Measurements from ENCODE around the gene EEF1E1.

DNA sequence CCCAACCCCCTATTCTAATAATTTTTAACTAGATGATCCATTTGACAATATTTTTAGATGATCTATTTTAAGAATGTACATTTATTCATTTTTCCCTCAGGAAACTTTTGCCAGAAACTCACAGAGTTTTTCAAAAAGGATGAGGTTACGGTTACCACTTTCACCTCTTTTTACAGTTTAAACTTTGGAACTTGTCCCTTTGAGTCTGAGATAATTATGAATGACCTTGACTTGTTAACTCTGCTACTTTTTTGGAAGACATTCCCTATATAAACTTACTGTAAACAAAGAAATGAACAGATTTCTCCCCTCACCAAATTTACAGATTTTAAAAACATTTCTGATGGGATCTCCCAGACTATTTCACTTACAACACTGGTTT lies 19.8 kb downstream of the EEF1E1 start:
- no peak for TF ChIP-seq RXRA (IDR thresholded peaks at IDR 0.05)
- no peak for TF ChIP-seq EGR1 (IDR thresholded peaks at IDR 0.05; ENCODE audit: low read depth in 2 of 2)
- TF ChIP-seq, protein P1, sequence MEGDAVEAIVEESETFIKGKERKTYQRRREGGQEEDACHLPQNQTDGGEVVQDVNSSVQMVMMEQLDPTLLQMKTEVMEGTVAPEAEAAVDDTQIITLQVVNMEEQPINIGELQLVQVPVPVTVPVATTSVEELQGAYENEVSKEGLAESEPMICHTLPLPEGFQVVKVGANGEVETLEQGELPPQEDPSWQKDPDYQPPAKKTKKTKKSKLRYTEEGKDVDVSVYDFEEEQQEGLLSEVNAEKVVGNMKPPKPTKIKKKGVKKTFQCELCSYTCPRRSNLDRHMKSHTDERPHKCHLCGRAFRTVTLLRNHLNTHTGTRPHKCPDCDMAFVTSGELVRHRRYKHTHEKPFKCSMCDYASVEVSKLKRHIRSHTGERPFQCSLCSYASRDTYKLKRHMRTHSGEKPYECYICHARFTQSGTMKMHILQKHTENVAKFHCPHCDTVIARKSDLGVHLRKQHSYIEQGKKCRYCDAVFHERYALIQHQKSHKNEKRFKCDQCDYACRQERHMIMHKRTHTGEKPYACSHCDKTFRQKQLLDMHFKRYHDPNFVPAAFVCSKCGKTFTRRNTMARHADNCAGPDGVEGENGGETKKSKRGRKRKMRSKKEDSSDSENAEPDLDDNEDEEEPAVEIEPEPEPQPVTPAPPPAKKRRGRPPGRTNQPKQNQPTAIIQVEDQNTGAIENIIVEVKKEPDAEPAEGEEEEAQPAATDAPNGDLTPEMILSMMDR (IDR thresholded peaks at IDR 0.05; ENCODE audit: low read depth, low read length, missing input control) = no peak
- TF ChIP-seq JUND (IDR thresholded peaks at IDR 0.05) = no peak

Measured in liver (tissue), 3 donors.